SK-N-SH treated with all-trans-retinoic acid at 6 μM for 48 hours (cell line): ENCODE measurements around the gene PRMT7.

Experiments
- ATAC-seq: fragments of 200-7000 bp; cut with Tn5 transposase; 3 replicates; pipeline ENCODE4 v1.9.1; 2020; ENCODE audit warnings: mild to moderate bottlenecking, moderate library complexity
- ARNTL ChIP-seq: fragments of 450-650 bp; formaldehyde crosslinking; IDR thresholded peaks from 2 replicates; pipeline ENCODE4 v1.5.0; 2020; ENCODE audit warnings: low read depth, mild to moderate bottlenecking, moderate library complexity, borderline replicate concordance
- BACH2 ChIP-seq: fragments of 250-450 bp; sonication (Bioruptor Pico); IDR thresholded peaks from 2 replicates; pipeline ENCODE4 v1.9.0; 2021; ENCODE audit warnings: mild to moderate bottlenecking, borderline replicate concordance
- CREB5 ChIP-seq: fragments of 250-450 bp; sonication (Bioruptor Pico); IDR thresholded peaks from 2 replicates; pipeline ENCODE4 v1.5.1; 2020; ENCODE audit warnings: low read depth, mild to moderate bottlenecking, moderate library complexity
- CSDC2 ChIP-seq: fragments of 250-450 bp; sonication (Bioruptor Pico); IDR thresholded peaks from 2 replicates; pipeline ENCODE4 v1.5.0; 2020; ENCODE audit warnings: mild to moderate bottlenecking, moderate library complexity
- ESRRG ChIP-seq: fragments of 250-450 bp; sonication (Bioruptor Pico); IDR thresholded peaks from 2 replicates; pipeline ENCODE4 v1.6.1; 2021; ENCODE audit warnings: mild to moderate bottlenecking
- GLIS3 ChIP-seq: fragments of 250-450 bp; sonication (Bioruptor Pico); IDR thresholded peaks from 2 replicates; pipeline ENCODE4 v1.5.0; 2020; ENCODE audit warnings: mild to moderate bottlenecking, moderate library complexity
- ISL1 ChIP-seq: fragments of 250-450 bp; sonication (Bioruptor Pico); IDR thresholded peaks from 2 replicates; pipeline ENCODE4 v2.1.2; 2022; ENCODE audit warnings: mild to moderate bottlenecking, moderate library complexity
- OSR1 ChIP-seq: fragments of 250-450 bp; sonication (Bioruptor Pico); IDR thresholded peaks from 2 replicates; pipeline ENCODE4 v1.8.0; 2022; ENCODE audit warnings: moderate library complexity, mild to moderate bottlenecking, inconsistent platforms
- PPARA ChIP-seq: fragments of 250-450 bp; sonication (Bioruptor Pico); IDR thresholded peaks from 2 replicates; pipeline ENCODE4 v1.5.0; 2020; ENCODE audit warnings: mild to moderate bottlenecking, borderline replicate concordance
- RARB ChIP-seq: fragments of 250-450 bp; sonication (Bioruptor Pico); IDR thresholded peaks from 2 replicates; pipeline ENCODE4 v1.8.0; 2021; ENCODE audit warnings: mild to moderate bottlenecking, moderate library complexity
- SNAI2 ChIP-seq: fragments of 250-450 bp; sonication (Bioruptor Pico); IDR thresholded peaks from 2 replicates; pipeline ENCODE4 v1.5.0; 2020; ENCODE audit warnings: mild to moderate bottlenecking, moderate library complexity
- TCF4 ChIP-seq: fragments of 250-450 bp; sonication (Bioruptor Pico); IDR thresholded peaks from 2 replicates; pipeline ENCODE4 v1.8.0; 2021; ENCODE audit warnings: mild to moderate bottlenecking, moderate library complexity, borderline replicate concordance
- TOX ChIP-seq: fragments of 250-450 bp; sonication (Bioruptor Pico); IDR thresholded peaks from 2 replicates; pipeline ENCODE4 v1.8.0; 2021; ENCODE audit warnings: mild to moderate bottlenecking, moderate library complexity, borderline replicate concordance
- ZC3H10 ChIP-seq: fragments of 250-450 bp; sonication (Bioruptor Pico); IDR thresholded peaks from 2 replicates; pipeline ENCODE4 v1.5.1; 2021; ENCODE audit warnings: mild to moderate bottlenecking, moderate library complexity
- ZFP3 ChIP-seq: fragments of 250-450 bp; sonication (Bioruptor Pico); IDR thresholded peaks from 2 replicates; pipeline ENCODE4 v1.5.0; 2020; ENCODE audit warnings: mild to moderate bottlenecking, moderate library complexity
- ZFP30 ChIP-seq: fragments of 450-650 bp; formaldehyde crosslinking; IDR thresholded peaks from 2 replicates; pipeline ENCODE4 v1.5.0; 2022; ENCODE audit warnings: mild to moderate bottlenecking, moderate library complexity
- ZNF565 ChIP-seq: fragments of 450-650 bp; formaldehyde crosslinking; conservative IDR thresholded peaks from 2 replicates; pipeline ENCODE4 v1.5.0; 2020; ENCODE audit warnings: low read depth, mild to moderate bottlenecking, moderate library complexity
- ZNF70 ChIP-seq: fragments of 450-650 bp; formaldehyde crosslinking; IDR thresholded peaks from 2 replicates; pipeline ENCODE4 v1.5.0; 2020; ENCODE audit warnings: mild to moderate bottlenecking, moderate library complexity
- ZNF8 ChIP-seq: fragments of 450-650 bp; formaldehyde crosslinking; IDR thresholded peaks from 2 replicates; pipeline ENCODE4 v1.5.0; 2020; ENCODE audit warnings: mild to moderate bottlenecking, moderate library complexity
- TF ChIP-seq, protein P1 (sequence below): fragments of 250-450 bp; sonication (Bioruptor Pico); IDR thresholded peaks from 2 replicates; pipeline ENCODE4 v1.8.0; 2020; ENCODE audit warnings: mild to moderate bottlenecking, moderate library complexity, borderline replicate concordance
- TF ChIP-seq, protein P2 (sequence below): fragments of 250-450 bp; sonication (Bioruptor Pico); IDR thresholded peaks from 2 replicates; pipeline ENCODE4 v1.8.0; 2021; ENCODE audit warnings: low read depth, mild to moderate bottlenecking, moderate library complexity, borderline replicate concordance

Gene PRMT7

GRCh38 chr16:68365167-68365817 is 54.5 kb downstream of the PRMT7 start:
- ATAC-seq = no peak
- TF ChIP-seq ISL1 (CRISPR knock-in tag) = no peak
- TF ChIP-seq, protein P1, sequence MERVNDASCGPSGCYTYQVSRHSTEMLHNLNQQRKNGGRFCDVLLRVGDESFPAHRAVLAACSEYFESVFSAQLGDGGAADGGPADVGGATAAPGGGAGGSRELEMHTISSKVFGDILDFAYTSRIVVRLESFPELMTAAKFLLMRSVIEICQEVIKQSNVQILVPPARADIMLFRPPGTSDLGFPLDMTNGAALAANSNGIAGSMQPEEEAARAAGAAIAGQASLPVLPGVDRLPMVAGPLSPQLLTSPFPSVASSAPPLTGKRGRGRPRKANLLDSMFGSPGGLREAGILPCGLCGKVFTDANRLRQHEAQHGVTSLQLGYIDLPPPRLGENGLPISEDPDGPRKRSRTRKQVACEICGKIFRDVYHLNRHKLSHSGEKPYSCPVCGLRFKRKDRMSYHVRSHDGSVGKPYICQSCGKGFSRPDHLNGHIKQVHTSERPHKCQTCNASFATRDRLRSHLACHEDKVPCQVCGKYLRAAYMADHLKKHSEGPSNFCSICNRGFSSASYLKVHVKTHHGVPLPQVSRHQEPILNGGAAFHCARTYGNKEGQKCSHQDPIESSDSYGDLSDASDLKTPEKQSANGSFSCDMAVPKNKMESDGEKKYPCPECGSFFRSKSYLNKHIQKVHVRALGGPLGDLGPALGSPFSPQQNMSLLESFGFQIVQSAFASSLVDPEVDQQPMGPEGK (CRISPR knock-in tag) = no peak
- no peak for TF ChIP-seq OSR1 (CRISPR knock-in tag)
- TF ChIP-seq BACH2 (CRISPR knock-in tag) = no peak
- TF ChIP-seq TOX = no peak
- TF ChIP-seq ZNF8 (CRISPR knock-in tag) = no peak
- TF ChIP-seq, protein P2, sequence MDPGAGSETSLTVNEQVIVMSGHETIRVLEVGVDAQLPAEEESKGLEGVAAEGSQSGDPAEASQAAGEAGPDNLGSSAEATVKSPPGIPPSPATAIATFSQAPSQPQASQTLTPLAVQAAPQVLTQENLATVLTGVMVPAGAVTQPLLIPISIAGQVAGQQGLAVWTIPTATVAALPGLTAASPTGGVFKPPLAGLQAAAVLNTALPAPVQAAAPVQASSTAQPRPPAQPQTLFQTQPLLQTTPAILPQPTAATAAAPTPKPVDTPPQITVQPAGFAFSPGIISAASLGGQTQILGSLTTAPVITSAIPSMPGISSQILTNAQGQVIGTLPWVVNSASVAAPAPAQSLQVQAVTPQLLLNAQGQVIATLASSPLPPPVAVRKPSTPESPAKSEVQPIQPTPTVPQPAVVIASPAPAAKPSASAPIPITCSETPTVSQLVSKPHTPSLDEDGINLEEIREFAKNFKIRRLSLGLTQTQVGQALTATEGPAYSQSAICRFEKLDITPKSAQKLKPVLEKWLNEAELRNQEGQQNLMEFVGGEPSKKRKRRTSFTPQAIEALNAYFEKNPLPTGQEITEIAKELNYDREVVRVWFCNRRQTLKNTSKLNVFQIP (CRISPR knock-in tag) = no peak
- no peak for TF ChIP-seq SNAI2 (CRISPR knock-in tag)
- TF ChIP-seq RARB (CRISPR knock-in tag) = no peak
- TF ChIP-seq, all 23 proteins: peak for 0

DNA sequence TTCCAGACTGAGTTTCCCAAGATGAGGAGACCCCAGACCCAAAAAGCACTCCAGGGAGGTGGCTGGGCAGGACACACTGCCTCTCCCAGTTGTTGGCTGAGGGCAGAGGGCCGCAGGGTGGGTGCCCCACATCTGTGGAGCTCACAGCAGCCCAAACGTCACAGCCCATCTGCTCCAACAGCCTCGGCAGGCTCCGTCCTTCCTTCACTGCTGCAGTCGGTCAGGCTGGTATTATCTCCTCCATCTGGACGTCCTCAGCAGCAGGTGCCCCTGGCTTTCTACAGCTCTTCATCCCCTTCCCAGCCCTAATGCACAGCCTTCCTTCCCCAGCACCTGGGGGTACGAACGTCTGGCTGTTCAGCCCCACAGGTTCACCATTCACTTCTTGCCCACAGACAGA is 55.2 kb downstream of the PRMT7 start:
- TF ChIP-seq ZNF565 (CRISPR knock-in tag) (no peak), ARNTL (CRISPR knock-in tag) (no peak), OSR1 (CRISPR knock-in tag) (no peak), RARB (CRISPR knock-in tag) (no peak), SNAI2 (CRISPR knock-in tag) (no peak), PPARA (CRISPR knock-in tag) (no peak), CSDC2 (CRISPR knock-in tag) (no peak), CREB5 (CRISPR knock-in tag) (no peak), ZNF8 (CRISPR knock-in tag) (no peak), ZC3H10 (CRISPR knock-in tag) (no peak), BACH2 (CRISPR knock-in tag) (no peak), ZNF70 (CRISPR knock-in tag) (no peak), ZFP30 (CRISPR knock-in tag) (no peak), ESRRG (CRISPR knock-in tag) (no peak), ZFP3 (CRISPR knock-in tag) (no peak)
- TF ChIP-seq, protein P2 (CRISPR knock-in tag) = no peak
- TF ChIP-seq, protein P1 (CRISPR knock-in tag) = no peak
- ATAC-seq = no peak

DNA sequence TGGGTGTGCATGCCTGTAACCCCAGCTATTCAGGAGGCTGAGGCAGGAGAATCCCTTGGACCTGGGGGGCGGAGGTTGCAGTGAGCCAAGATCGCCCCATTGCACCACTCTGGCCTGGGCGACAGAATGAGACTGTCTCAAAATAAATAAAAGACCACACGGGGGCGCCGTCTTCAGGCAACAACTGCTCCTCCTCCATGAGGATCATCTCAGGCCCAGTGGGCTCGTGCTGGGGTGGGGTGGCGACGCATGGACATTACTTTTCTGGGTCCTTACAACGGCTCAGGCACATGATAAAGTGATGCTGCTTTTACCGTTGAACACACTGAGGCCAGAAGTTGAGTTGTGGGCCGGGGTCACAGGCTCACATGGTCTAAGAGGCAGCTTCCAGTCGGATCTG is 56.2 kb downstream of the PRMT7 start:
- peak; percentile 58 for ATAC-seq
- no peak for TF ChIP-seq GLIS3 (CRISPR knock-in tag)
- TF ChIP-seq PPARA (CRISPR knock-in tag) = no peak
- no peak for TF ChIP-seq ZFP3 (CRISPR knock-in tag)
- no peak for TF ChIP-seq ZNF70 (CRISPR knock-in tag)
- TF ChIP-seq TOX = no peak
- no peak for TF ChIP-seq CREB5 (CRISPR knock-in tag)
- no peak for TF ChIP-seq CSDC2 (CRISPR knock-in tag)
- no peak for TF ChIP-seq TCF4 (CRISPR knock-in tag)
